GM06990 (cell line): ENCODE results near the gene MEGF11.

ENCODE experiments used
- DNase-seq: peaks from one replicate; pipeline ENCODE4 v3.0.0-alpha.2; 2011; ENCODE audit not compliant: insufficient read length; ENCODE audit errors: extremely low read depth
- H3K27me3 ChIP-seq: replicated peaks from 2 replicates; pipeline ENCODE4 v1.6.0; 2011; ENCODE audit warnings: low read length; ENCODE audit not compliant: control insufficient read depth, insufficient read depth
- H3K36me3 ChIP-seq: 2 replicates; pipeline ENCODE4 v1.5.1; 2011; ENCODE audit warnings: low read length; ENCODE audit not compliant: control insufficient read depth, insufficient read depth
- H3K4me3 ChIP-seq: replicated peaks from 2 replicates; pipeline ENCODE4 v1.5.1; 2011; ENCODE audit warnings: low read depth, mild to moderate bottlenecking, control low read depth, low read length
- TF ChIP-seq, protein P1 (sequence below): IDR thresholded peaks from 2 replicates; pipeline ENCODE4 v1.5.1; 2011; ENCODE audit warnings: low read length, control low read depth, mild to moderate bottlenecking, inconsistent platforms; ENCODE audit not compliant: insufficient read depth, poor library complexity, severe bottlenecking

Gene MEGF11

DNA sequence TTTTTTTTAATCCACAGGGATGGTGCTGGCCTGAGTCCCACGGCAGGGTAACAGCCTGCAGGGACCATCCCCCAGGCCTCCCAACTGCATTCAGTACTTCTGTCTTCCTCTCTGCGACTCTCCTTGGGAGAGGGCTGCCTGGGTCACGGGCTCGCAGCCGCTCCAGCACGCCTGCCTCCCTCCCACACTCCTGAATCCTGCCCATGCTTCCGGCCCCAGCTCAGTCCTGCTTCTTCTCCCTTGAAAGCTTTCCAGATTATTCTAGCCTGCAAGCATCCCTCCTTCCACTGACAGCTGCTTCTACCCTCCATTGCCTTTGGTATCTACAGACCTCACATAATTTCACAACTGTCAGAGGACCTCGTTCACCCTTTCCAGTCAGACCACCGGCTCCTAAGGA lies 32.4 kb downstream of the MEGF11 start:
- Histone ChIP-seq H3K27me3 (no peaks in the 10 kb centered on the region; the same call in 1 of the 2 replicates), H3K36me3 (no peaks in the 10 kb centered on the region), H3K4me3 (no peak overlapping the region)
- no peak for DNase-seq
- TF ChIP-seq, protein P1, sequence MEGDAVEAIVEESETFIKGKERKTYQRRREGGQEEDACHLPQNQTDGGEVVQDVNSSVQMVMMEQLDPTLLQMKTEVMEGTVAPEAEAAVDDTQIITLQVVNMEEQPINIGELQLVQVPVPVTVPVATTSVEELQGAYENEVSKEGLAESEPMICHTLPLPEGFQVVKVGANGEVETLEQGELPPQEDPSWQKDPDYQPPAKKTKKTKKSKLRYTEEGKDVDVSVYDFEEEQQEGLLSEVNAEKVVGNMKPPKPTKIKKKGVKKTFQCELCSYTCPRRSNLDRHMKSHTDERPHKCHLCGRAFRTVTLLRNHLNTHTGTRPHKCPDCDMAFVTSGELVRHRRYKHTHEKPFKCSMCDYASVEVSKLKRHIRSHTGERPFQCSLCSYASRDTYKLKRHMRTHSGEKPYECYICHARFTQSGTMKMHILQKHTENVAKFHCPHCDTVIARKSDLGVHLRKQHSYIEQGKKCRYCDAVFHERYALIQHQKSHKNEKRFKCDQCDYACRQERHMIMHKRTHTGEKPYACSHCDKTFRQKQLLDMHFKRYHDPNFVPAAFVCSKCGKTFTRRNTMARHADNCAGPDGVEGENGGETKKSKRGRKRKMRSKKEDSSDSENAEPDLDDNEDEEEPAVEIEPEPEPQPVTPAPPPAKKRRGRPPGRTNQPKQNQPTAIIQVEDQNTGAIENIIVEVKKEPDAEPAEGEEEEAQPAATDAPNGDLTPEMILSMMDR = no peak

DNA sequence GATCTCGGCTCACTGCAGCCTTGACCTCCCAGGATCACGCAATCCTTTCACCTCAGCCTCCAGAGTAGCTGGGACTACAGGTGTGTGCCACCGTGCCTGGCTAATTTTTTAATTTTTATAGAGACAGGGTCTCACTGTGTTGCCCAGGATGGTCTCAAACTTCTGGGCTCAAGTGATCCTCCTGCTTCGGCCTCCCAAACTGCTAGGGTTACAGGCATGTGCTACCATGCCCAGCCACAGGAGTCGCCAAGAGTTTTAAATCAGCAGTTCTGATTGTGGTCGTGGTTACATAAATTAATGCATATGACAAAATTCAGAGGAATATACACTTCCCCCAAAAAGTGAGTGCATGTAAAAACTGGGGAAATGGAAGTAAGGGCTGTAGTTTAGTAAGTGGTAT lies 32.9 kb downstream of the MEGF11 start:
- H3K27me3 ChIP-seq = no peaks in the 10 kb centered on the region; the same call in 1 of the 2 replicates
- H3K4me3 ChIP-seq = no peak overlapping the region
- H3K36me3 ChIP-seq = no peaks in the 10 kb centered on the region
- TF ChIP-seq, protein P1 = no peak
- DNase-seq = no peak

DNA sequence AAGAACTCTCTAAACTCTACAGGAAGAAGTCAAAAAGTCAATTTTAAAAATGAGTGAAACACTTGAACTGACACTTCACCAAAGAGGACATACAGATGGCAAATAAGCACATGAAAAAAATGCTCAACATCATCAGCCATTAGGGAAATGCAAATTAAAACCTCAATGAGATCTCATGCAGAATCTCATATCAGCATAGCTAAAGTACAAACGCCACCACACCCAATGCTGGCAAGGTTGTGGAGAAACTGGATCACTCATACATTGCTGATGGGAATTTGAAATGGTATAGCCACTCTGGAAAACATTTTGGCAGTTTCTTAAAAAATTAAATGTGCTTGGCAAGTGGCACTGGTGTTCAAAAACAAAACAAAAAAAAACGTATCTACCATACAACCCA lies 34.2 kb downstream of the MEGF11 start:
- TF ChIP-seq, protein P1 = no peak
- no peaks in the 10 kb centered on the region; the same call in 1 of the 2 replicates for H3K27me3 ChIP-seq
- H3K4me3 ChIP-seq = no peak overlapping the region
- H3K36me3 ChIP-seq = no peaks in the 10 kb centered on the region
- no peak for DNase-seq

DNA sequence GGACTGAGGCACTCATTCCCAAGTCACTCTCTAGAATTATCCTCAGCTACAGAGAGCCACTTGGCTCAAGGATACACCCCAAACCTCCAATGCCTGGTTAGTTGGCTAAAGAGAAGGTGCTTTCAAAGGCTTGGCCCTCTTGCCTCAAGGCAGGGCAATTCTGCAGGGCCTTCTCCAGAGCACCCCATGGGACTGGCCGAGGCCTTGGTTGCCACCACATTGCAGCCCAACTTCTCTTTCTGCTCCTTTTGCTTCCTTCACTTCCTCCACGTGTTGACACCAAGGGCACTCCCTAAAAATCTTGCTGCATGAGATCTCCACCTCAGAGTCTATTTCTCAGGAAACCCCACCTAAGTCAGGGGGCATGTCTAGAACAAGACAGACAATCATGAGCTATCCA lies 36.7 kb downstream of the MEGF11 start:
- DNase-seq = no peak
- Histone ChIP-seq H3K27me3 (no peaks in the 10 kb centered on the region), H3K4me3 (no peak overlapping the region), H3K36me3 (no peaks in the 10 kb centered on the region)
- TF ChIP-seq, protein P1 = no peak

DNA sequence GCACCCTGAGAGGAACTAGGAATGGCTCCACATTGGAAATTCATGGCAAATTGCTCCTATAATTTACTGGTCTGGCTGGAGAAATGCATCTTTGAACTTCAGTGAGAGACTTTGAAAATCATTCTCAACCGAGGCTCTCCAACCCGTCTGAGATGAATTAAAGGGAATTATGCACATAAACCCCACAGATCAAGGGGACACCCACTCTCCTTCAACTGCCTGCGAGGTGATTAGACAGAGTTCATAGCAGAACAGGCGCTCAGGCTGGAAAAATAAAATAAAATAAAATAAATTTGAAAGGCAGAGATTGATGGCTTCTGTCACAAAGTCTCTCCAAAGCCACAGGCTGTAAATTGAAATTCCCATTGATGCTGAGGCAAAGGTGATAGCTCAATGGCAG lies 37.7 kb downstream of the MEGF11 start:
- H3K27me3 ChIP-seq = no peaks in the 10 kb centered on the region
- DNase-seq = no peak
- no peak overlapping the region for H3K4me3 ChIP-seq
- no peaks in the 10 kb centered on the region for H3K36me3 ChIP-seq
- TF ChIP-seq, protein P1 = no peak

DNA sequence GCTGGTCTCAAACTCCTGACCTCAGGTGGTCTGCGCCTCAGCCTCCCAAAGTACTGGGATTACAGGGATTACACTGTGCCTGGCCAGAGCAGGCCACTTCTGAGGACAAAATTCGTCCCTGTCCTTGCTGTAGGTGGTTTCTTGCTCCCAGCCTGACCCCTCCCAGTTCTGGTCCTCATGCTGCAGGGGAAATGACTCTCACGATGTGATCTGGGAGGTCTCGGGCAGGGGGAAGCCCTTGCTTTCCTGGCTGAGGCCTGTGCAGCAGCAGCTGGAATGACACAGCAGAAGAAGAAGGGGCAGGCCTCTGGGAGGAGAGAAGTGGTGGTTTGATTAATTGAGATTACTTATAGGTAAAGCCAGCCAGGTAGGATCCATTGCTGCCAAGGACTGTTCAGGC lies 39.3 kb downstream of the MEGF11 start:
- TF ChIP-seq, protein P1 = no peak
- H3K36me3 ChIP-seq = no peaks in the 10 kb centered on the region
- no peak overlapping the region for H3K4me3 ChIP-seq
- H3K27me3 ChIP-seq = no peaks in the 10 kb centered on the region
- no peak for DNase-seq
